HPDE6-E6E7 (cell line): ENCODE measurements around the gene TSPAN4.

Source experiments
- DNase-seq: peaks from one replicate; pipeline ENCODE4 v3.0.0; 2011; ENCODE audit warnings: missing footprints; ENCODE audit errors: extremely low spot score

Gene TSPAN4

GRCh38 chr11:842370-843002 lies at the start of gene TSPAN4, which contains the start of gene POLR2L:
Gene TSPAN4 (plus strand): TSS chr11:842852. CDS start chr11:850305, 7,453 bp downstream.
Gene POLR2L (minus strand): TSS chr11:842529. CDS start chr11:842508, 21 bp downstream.
- no peak for DNase-seq

- no peak for DNase-seq
Observed at GRCh38 chr11:792873-793272, 49.8 kb upstream of the TSPAN4 start.

- no peak for DNase-seq
Observed at GRCh38 chr11:793556-793955, 49.1 kb upstream of the TSPAN4 start.

- no peak for DNase-seq
Observed at GRCh38 chr11:794013-794765, 48.5 kb upstream of the TSPAN4 start.

GRCh38 chr11:794766-795633 lies 47.7 kb upstream of the TSPAN4 start:
- DNase-seq, result no peak

- DNase-seq, result peak; percentile 79
Observed at GRCh38 chr11:795634-796564, 46.8 kb upstream of the TSPAN4 start.

GRCh38 chr11:796565-797295 lies 45.9 kb upstream of the TSPAN4 start:
- DNase-seq, result no peak

- no peak for DNase-seq
Observed at GRCh38 chr11:797296-798092, 45.2 kb upstream of the TSPAN4 start.

- peak; percentile 74 for DNase-seq
Observed at GRCh38 chr11:798093-798713, 44.4 kb upstream of the TSPAN4 start, which contains the start of gene SLC25A22. Gene SLC25A22 (minus strand): TSS chr11:798281. CDS start chr11:795006, 3,275 bp downstream.

- DNase-seq, result no peak
Observed at GRCh38 chr11:799641-800316, 42.9 kb upstream of the TSPAN4 start.

- no peak for DNase-seq
Observed at GRCh38 chr11:800473-800872, 42.2 kb upstream of the TSPAN4 start.

GRCh38 chr11:801097-801780 lies 41.4 kb upstream of the TSPAN4 start:
- no peak for DNase-seq

GRCh38 chr11:802018-802617 lies 40.5 kb upstream of the TSPAN4 start:
- no peak for DNase-seq

GRCh38 chr11:802693-803466 lies 39.8 kb upstream of the TSPAN4 start:
- DNase-seq, result no peak

GRCh38 chr11:803467-803742 lies 39.2 kb upstream of the TSPAN4 start:
- DNase-seq, result no peak

GRCh38 chr11:803770-804598 lies 38.7 kb upstream of the TSPAN4 start:
- no peak for DNase-seq
